Esophagus muscularis mucosa (tissue), 4 donors: ENCODE results near the gene LYZL1. TPM values are rescaled to one million over a fixed set of nuclear protein-coding genes. Genes with fewer than 3 reads are reported as not detected.

Experiments
- DNase-seq: peaks from one replicate; pipeline ENCODE4 v3.0.0-alpha.2; 2017; ENCODE audit errors: extremely low spot score
- H3K27ac ChIP-seq, 4 donors: fragments of 200-600 bp; sonication (generic); replicated peaks in 1 of 4; 1 replicate in 3 of 4; 2 replicates in 1 of 4; pipeline ENCODE4 v1.5.1; 2016 to 2019; ENCODE audit warnings: mild to moderate bottlenecking in 1 of 4
- H3K27me3 ChIP-seq, 4 donors: fragments of 200-600 bp; sonication (generic); one replicate each; pipeline versions ENCODE4 v1.5.1 to v1.6.0; 2016 to 2019
- H3K36me3 ChIP-seq, 4 donors: fragments of 200-600 bp; sonication (generic); one replicate each; pipeline ENCODE4 v1.5.1; 2016 to 2019
- H3K4me1 ChIP-seq, 4 donors: fragments of 200-600 bp; sonication (generic); one replicate each; pipeline ENCODE4 v1.5.1; 2016 to 2019
- H3K4me3 ChIP-seq, 4 donors: fragments of 200-600 bp; sonication (generic); 1 replicate in 2 of 4; 2 replicates in 2 of 4; pipeline ENCODE4 v1.5.1; 2016 to 2019; ENCODE audit warnings: mild to moderate bottlenecking in 4 of 4, moderate library complexity in 1 of 4
- H3K9me3 ChIP-seq, 4 donors: fragments of 200-600 bp; sonication (generic); 1 replicate in 3 of 4; 2 replicates in 1 of 4; pipeline ENCODE4 v1.5.1; 2016 to 2019
- EP300 ChIP-seq: sonication (generic); formaldehyde crosslinking; IDR thresholded peaks from one replicate; pipeline ENCODE4 v1.6.1; 2017; ENCODE audit warnings: antibody characterized with exemption
- POLR2A ChIP-seq: fragments of 450-650 bp; IDR thresholded peaks from one replicate; pipeline ENCODE4 v1.6.1; 2017; ENCODE audit warnings: antibody characterized with exemption, moderate library complexity, mild to moderate bottlenecking, low read depth
- POLR2AphosphoS5 ChIP-seq, 2 donors: sonication (generic); formaldehyde crosslinking; IDR thresholded peaks; one replicate each; pipeline ENCODE4 v1.6.1; 2017; ENCODE audit warnings: antibody characterized with exemption in 2 of 2
- WGBS: methylation state at CpG from one replicate; pipeline ENCODE4 v1.1.5; 2018; 5-methylcytosine and 5-hydroxymethylcytosine counted together
- intact Hi-C: fragments of 100-400 bp; cut with DNase I; formaldehyde crosslinking; loops from one replicate; pipeline ENCODE4 v1.15.1; 2023
- total RNA-seq, 4 donors: library from RNA; depleted of rRNA; stranded (reverse); fragments of >200 nt; gene quantifications; one replicate each; pipeline versions ENCODE4 v1.1.0 to v1.2.1, GENCODE V29; 2016
- TF ChIP-seq, protein P1 (sequence below), 3 experiments: fragments of 200-600 bp in 2 of 3; fragments of 450-650 bp in 1 of 3; sonication (generic) in 2 of 3; IDR thresholded peaks; one replicate each; pipeline ENCODE4 v1.5.1; 2017 to 2019; ENCODE audit warnings: antibody characterized with exemption in 3 of 3, mild to moderate bottlenecking in 2 of 3, moderate library complexity in 1 of 3

LYZL1 gene
- total RNA-seq, 4 donors from 2014 or later: not detected

DNA sequence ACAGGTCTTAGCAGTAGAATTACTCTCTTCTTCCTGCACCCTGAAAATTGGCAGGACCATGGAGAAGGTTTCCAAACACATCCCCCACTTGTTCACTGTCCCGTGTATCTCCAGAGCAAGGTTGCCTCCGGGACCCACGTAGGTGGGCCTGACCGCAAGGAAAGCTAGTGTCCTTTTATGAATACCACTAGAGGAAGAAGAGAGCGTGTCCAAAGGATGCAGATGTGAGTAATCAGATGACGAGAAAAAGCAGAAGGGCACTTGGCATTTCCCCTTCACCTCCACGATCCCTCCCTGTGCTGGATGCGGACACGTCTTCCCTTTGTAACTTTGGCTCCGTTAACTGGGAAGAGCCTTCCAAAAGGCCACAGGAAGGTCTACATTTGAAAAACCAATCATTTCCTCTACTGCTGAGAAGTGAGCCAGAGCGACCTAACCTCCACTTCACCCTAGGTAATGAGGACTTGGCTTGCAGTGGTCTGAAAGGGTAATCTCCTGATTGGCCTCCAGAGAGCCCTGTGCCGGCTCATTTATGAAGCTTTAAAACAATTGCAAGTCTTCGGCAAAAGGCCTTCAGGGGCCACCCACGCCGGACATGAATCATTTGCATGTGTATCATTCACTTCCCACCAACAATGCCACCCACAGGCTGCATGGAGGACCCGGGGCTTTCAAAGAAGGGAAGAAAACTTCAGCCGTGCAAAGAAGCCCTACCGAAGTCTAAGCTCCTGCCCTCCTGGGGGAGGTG lies 55.4 kb downstream of the LYZL1 start:
- Histone ChIP-seq H3K4me1 (no peaks in the 10 kb centered on the region), H3K36me3 (no peaks in the 10 kb centered on the region), H3K9me3 (no peaks in the 10 kb centered on the region), H3K27ac (peak overlapping the region in 1 of 4 donors; percentile 18), H3K4me3 (no peak overlapping the region), H3K27me3 (no peaks in the 10 kb centered on the region)
- TF ChIP-seq POLR2A (no peak), POLR2AphosphoS5 (IDR thresholded peaks at IDR 0.05) (no peak), EP300 (no peak)
- TF ChIP-seq, protein P1, sequence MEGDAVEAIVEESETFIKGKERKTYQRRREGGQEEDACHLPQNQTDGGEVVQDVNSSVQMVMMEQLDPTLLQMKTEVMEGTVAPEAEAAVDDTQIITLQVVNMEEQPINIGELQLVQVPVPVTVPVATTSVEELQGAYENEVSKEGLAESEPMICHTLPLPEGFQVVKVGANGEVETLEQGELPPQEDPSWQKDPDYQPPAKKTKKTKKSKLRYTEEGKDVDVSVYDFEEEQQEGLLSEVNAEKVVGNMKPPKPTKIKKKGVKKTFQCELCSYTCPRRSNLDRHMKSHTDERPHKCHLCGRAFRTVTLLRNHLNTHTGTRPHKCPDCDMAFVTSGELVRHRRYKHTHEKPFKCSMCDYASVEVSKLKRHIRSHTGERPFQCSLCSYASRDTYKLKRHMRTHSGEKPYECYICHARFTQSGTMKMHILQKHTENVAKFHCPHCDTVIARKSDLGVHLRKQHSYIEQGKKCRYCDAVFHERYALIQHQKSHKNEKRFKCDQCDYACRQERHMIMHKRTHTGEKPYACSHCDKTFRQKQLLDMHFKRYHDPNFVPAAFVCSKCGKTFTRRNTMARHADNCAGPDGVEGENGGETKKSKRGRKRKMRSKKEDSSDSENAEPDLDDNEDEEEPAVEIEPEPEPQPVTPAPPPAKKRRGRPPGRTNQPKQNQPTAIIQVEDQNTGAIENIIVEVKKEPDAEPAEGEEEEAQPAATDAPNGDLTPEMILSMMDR (IDR thresholded peaks at IDR 0.05): no peak
- no peak for DNase-seq
- WGBS: 72% methylated on average over 18 of the region's 18 CpGs
- intact Hi-C loops: no loop called here

DNA sequence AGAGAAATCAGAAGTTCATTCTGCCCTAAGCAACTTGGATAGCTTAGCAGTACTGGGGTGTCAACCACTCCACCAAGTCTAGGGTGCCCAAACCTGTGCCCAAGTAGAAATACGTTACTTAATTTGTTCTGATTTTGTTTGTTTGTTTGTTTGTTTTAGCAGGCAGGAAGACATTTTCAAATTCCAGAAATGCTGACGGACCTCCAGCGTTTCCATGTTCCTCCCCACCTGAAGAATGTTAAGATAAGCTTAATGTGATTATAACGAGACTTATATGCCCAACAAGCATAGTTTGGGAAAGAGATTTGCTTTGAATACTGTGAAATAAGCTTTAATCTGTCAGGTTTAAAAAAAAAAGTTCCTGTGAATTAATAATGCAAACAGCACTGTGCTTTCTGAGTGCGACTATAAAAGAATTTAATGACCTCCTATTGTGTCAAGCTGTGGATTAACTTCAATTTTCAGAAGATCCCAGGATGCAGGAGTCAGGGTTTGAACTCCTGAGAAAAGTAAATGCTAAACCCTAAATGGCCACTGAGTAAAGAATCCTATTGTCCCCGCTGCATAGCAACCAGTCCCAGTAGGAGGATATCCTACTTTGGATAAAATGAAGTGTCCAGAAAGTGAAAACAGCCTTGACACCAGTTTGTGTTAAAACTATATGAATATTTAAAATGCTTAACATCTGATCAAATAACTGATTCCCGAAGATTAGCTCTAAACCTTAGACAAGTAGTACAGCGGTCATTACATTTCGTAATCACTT lies 56.5 kb downstream of the LYZL1 start:
- DNase-seq: no peak
- H3K27me3 ChIP-seq: no peaks in the 10 kb centered on the region
- no peaks in the 10 kb centered on the region for H3K36me3 ChIP-seq
- TF ChIP-seq POLR2AphosphoS5 (IDR thresholded peaks at IDR 0.05) (no peak), POLR2A (no peak), EP300 (no peak)
- TF ChIP-seq, protein P1 (IDR thresholded peaks at IDR 0.05): no peak
- H3K4me3 ChIP-seq: no peak overlapping the region
- WGBS: 92% methylated on average over 9 of the region's 9 CpGs
- intact Hi-C loops: no loop called here
- H3K9me3 ChIP-seq: no peaks in the 10 kb centered on the region
- no peak overlapping the region for H3K27ac ChIP-seq
- H3K4me1 ChIP-seq: no peaks in the 10 kb centered on the region

DNA sequence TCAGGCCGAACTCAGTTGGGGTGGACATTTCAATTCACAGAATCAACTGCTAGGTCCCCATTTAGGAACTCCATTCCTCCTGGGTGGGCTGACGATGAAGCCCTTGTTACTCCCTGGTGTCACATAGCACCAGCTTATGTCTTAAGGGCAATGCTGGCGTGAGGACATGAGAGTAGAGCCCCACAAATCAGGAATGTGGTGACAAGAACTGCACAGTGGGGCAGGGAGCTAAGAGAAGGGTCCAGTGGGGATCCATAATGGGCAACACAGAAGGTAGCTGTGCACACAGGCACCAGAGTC lies 57.0 kb downstream of the LYZL1 start:
- Histone ChIP-seq H3K4me1 (no peaks in the 10 kb centered on the region), H3K27ac (no peak overlapping the region), H3K4me3 (no peak overlapping the region), H3K27me3 (no peaks in the 10 kb centered on the region), H3K9me3 (no peaks in the 10 kb centered on the region), H3K36me3 (no peaks in the 10 kb centered on the region)
- TF ChIP-seq POLR2AphosphoS5 (IDR thresholded peaks at IDR 0.05): no peak
- TF ChIP-seq, protein P1 (IDR thresholded peaks at IDR 0.05): no peak
- no peak for TF ChIP-seq POLR2A
- TF ChIP-seq EP300: no peak
- WGBS: 100% methylated on average over 3 of the region's 3 CpGs
- intact Hi-C loops: no loop called here
- no peak for DNase-seq

DNA sequence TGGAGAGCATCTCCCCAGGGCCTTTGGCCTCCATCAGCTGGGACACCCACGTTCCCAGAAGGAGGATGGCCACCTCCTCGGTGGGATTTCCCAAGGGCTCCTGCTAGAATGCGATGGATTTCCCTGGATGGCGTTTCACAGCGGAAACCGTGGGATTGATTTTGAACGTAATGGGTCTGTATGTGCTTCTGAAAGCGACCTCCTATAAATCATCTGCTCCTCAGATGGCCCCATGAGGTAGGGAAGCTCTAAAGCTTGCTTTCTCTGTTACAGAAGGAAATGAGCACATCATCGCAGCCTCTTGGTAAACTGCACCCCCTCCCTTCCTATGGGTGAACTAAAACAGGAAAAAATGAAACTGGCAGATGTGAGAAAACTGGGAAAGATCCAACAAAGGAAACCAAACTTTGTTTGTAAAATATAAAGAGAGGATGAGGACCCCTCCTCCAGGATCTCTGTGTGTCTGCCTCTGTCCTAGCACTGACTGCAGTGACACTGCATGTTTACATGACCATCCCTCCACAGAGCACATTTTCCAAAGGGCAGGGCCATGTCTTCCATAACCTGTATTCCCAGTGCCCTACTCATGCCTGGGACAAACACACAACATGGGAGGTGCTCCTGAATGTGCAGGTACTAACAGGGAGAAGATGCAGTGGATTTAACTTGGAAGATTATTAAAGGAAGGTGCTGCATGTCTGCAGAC lies 57.6 kb downstream of the LYZL1 start:
- no peaks in the 10 kb centered on the region for H3K27me3 ChIP-seq
- DNase-seq: no peak
- WGBS: 78% methylated on average over 9 of the region's 9 CpGs
- intact Hi-C loops: no loop called here
- H3K27ac ChIP-seq: no peak overlapping the region
- no peak overlapping the region for H3K4me3 ChIP-seq
- TF ChIP-seq EP300 (no peak), POLR2AphosphoS5 (IDR thresholded peaks at IDR 0.05) (no peak), POLR2A (no peak)
- TF ChIP-seq, protein P1 (IDR thresholded peaks at IDR 0.05): no peak
- no peaks in the 10 kb centered on the region for H3K9me3 ChIP-seq
- no peaks in the 10 kb centered on the region for H3K36me3 ChIP-seq
- H3K4me1 ChIP-seq: no peaks in the 10 kb centered on the region
